OCI-LY3 (cell line): ENCODE measurements around the gene NKAIN2.

Experiments
- EZH2phosphoT487 ChIP-seq: fragments of 200-600 bp; shearing (Covaris generic); IDR thresholded peaks from 2 replicates; pipeline ENCODE4 v1.6.1; 2018; ENCODE audit warnings: antibody characterized with exemption, mixed run types, low read depth
- TF ChIP-seq, protein P1 (sequence below): fragments of 200-600, 300-600 bp; sonication (generic); IDR thresholded peaks from 2 replicates; pipeline ENCODE4 v1.5.1; 2014; ENCODE audit warnings: antibody characterized with exemption, low read length, low read depth

DNA sequence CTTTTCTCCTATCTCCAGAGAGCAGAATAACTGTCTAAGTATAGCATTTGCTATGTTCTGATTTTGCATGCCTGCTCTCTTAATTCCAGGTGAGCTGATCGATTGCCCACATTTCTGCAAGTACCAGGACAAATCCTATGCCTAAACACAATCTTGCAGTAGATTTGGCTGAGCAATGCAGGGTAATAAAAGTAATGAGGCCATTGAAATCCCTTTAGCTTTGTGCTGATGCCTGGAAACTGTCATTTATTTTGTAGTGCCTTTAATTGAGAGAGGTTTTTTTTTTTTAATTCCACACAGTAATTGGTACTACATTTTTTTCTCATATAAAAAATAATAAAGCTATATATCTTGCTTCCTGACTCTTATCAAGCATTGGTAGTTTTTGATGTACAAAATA is 252.3 kb downstream of the NKAIN2 start:
- TF ChIP-seq, protein P1, sequence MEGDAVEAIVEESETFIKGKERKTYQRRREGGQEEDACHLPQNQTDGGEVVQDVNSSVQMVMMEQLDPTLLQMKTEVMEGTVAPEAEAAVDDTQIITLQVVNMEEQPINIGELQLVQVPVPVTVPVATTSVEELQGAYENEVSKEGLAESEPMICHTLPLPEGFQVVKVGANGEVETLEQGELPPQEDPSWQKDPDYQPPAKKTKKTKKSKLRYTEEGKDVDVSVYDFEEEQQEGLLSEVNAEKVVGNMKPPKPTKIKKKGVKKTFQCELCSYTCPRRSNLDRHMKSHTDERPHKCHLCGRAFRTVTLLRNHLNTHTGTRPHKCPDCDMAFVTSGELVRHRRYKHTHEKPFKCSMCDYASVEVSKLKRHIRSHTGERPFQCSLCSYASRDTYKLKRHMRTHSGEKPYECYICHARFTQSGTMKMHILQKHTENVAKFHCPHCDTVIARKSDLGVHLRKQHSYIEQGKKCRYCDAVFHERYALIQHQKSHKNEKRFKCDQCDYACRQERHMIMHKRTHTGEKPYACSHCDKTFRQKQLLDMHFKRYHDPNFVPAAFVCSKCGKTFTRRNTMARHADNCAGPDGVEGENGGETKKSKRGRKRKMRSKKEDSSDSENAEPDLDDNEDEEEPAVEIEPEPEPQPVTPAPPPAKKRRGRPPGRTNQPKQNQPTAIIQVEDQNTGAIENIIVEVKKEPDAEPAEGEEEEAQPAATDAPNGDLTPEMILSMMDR, result no peak
- TF ChIP-seq EZH2phosphoT487, result no peak
